GM23248 (cell line): Measurements from ENCODE around the gene CDA.

ENCODE experiments used
- EZH2 ChIP-seq: fragments of 200-600 bp; sonication (generic); IDR thresholded peaks from 2 replicates; pipeline ENCODE4 v1.6.1; 2018; ENCODE audit warnings: antibody characterized with exemption, mild to moderate bottlenecking; ENCODE audit not compliant: insufficient read depth, poor library complexity, severe bottlenecking
- EZH2phosphoT487 ChIP-seq: fragments of 200-600 bp; sonication (generic); IDR thresholded peaks from 2 replicates; pipeline ENCODE4 v1.6.1; 2018; ENCODE audit warnings: antibody characterized with exemption, moderate library complexity, mild to moderate bottlenecking, low read depth; ENCODE audit not compliant: insufficient read depth

GRCh38 chr1:20626098-20626427, 37.2 kb downstream of the CDA start:
- TF ChIP-seq EZH2 (no peak), EZH2phosphoT487 (no peak)
